T follicular helper cell (primary cell): ENCODE data around the gene CFAP58.
A peak's percentile ranks its signal among the peaks of the same experiment; 100 is the strongest.

Experiments
- DNase-seq: peaks from one replicate; pipeline ENCODE4 v3.0.0-alpha.2; 2020; ENCODE audit warnings: low read depth
- total RNA-seq, 2 experiments: gene quantifications; one replicate each; lab custom pipeline; 2026; lab: John Stamatoyannopoulos, UW

Gene CFAP58, protein sequence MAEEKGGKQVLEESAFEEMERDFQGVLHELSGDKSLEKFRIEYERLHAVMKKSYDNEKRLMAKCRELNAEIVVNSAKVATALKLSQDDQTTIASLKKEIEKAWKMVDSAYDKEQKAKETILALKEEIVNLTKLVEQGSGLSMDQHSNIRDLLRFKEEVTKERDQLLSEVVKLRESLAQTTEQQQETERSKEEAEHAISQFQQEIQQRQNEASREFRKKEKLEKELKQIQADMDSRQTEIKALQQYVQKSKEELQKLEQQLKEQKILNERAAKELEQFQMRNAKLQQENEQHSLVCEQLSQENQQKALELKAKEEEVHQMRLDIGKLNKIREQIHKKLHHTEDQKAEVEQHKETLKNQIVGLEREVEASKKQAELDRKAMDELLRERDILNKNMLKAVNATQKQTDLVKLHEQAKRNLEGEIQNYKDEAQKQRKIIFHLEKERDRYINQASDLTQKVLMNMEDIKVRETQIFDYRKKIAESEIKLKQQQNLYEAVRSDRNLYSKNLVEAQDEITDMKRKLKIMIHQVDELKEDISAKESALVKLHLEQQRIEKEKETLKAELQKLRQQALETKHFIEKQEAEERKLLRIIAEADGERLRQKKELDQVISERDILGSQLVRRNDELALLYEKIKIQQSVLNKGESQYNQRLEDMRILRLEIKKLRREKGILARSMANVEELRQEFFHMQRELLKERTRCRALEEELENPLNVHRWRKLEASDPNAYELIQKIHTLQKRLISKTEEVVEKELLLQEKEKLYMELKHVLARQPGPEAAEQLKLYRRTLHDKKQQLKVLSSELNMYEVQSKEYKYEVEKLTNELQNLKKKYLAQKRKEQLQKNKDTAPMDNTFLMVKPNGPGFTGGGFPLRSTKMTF
- total RNA-seq = 0.06 to 0.09 reads per million in 2 experiments

- DNase-seq = peak; percentile 87
Observed at GRCh38 chr10:104353325-104354048, at the start of gene CFAP58. CFAP58 (plus strand) TSS chr10:104353833; CDS start chr10:104353898, 65 bp downstream.

DNA sequence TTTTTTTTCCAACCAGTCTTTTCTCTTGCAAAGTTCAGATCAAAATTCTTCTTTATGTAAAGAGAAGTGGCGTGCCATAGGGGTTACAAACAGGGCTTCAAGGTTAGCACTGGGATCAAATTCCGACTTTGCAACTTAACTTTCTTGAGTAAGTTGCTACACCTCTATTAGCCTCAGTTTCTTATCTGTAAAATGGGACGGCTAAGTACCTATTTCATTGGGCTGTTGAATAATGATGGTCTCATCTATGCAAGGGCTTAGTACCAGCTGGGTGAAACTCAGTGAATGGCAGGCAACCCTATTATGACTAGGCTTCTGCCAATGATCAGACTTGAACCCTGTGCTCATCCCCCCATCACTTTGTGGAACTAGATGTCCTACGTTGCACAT lies 49.3 kb upstream of the CFAP58 start:
- DNase-seq = no peak

GRCh38 chr10:104304927-104305326 lies 48.7 kb upstream of the CFAP58 start:
- no peak for DNase-seq

- no peak for DNase-seq
Observed at GRCh38 chr10:104306897-104307296, 46.7 kb upstream of the CFAP58 start.

GRCh38 chr10:104307576-104308438 lies 45.8 kb upstream of the CFAP58 start:
- no peak for DNase-seq

DNA sequence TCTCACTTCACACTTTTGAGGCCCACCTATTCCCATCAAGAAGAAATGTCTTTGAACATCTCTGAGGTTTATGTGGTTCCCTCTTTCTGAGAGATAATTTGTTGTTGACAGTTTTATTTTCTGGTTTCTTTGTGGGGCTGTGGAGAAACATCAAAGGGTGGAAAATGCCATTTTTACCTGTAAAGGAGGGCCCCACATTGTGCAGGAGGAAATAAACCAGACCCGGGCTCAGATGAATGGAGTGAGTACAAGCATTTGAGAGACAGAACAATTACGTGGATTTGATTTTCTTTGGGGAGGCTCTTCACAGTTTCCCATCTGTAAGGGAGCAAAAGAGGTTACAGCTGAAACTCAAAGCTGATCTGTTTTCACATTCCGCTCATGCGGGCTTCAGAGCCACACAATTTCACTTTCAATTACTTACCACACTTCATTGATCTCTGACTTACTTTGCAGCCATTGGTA lies 45.2 kb upstream of the CFAP58 start:
- no peak for DNase-seq

GRCh38 chr10:104309980-104310978 lies 43.4 kb upstream of the CFAP58 start:
- no peak for DNase-seq

- DNase-seq = no peak
Observed at GRCh38 chr10:104311184-104311720, 42.4 kb upstream of the CFAP58 start.

- no peak for DNase-seq
Observed at GRCh38 chr10:104314591-104315485, 38.8 kb upstream of the CFAP58 start.

DNA sequence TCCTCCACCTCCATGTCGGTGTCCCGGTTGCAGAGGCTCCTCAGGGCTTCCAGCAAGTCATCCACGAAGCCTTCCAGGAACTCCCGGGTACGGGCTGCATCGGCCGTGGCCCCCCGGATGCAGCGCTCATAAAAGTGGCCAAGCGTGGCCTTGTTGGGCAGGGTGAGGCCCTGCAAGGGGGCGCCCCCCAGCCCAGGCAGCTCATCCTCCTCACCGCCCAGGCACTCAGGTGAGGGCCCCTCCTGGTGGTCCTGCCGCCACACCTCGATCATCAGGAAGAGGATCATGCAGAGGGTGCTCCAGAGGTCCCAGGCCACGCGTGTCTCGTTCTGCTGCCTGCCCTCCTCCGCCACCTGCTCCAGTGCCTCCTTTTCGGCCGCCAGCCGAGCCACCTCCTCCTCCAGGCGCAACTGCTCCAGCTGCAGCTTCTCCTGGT lies 38.1 kb upstream of the CFAP58 start:
- no peak for DNase-seq

DNA sequence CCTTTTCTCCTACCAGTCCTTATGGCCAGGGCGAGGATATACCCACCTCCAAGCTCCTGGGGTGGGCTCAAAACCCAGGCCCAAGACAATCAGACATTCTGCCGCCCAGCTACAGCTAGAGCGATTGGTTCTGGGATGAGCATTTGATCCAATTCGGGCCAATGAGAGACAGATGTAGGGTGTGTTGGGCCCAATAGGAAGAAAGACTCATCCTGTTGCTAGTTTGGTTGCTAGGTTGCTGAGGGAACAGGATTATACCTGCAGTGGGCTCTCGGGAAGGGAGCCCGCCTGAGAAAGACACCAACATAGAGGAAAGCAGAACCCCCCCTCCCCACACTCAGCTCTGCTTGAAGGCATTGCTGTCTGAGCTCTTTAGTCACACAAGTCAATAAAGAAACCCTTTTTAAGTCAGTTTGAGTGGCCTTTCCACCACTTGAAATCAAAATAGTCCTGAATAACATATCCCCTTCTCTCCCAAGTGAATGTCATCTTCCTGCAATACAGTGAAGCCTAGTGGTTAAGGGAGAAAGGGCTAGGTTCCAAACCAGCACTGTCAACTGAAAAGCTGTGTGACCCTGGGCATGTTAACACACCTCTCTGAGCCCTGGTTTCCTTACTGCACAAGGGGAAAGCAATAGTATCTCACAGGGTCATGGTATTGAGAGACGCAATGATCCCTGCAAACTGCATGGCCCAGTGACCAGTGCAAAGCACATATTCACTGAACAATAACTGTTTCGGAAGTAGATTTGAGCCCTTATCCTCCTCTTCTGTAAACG lies 37.1 kb upstream of the CFAP58 start:
- no peak for DNase-seq

GRCh38 chr10:104317269-104317710 lies 36.3 kb upstream of the CFAP58 start:
- no peak for DNase-seq

- DNase-seq = no peak
Observed at GRCh38 chr10:104317726-104318299, 35.8 kb upstream of the CFAP58 start.

GRCh38 chr10:104318326-104318725 lies 35.3 kb upstream of the CFAP58 start:
- no peak for DNase-seq

GRCh38 chr10:104318810-104319741 lies 34.6 kb upstream of the CFAP58 start:
- no peak for DNase-seq

GRCh38 chr10:104321226-104321625 lies 32.4 kb upstream of the CFAP58 start:
- DNase-seq = no peak
